Stomach (tissue), 4 donors: ENCODE results near the gene FLYWCH1.

Source experiments
- POLR2A ChIP-seq, 4 donors: fragments of 450-650 bp; IDR thresholded peaks; one replicate each; pipeline ENCODE4 v1.6.1; 2016; ENCODE audit warnings: antibody characterized with exemption in 4 of 4, control low read depth in 2 of 4, mild to moderate bottlenecking in 1 of 4, moderate library complexity in 1 of 4
- POLR2AphosphoS5 ChIP-seq, 3 donors: sonication (generic); formaldehyde crosslinking; IDR thresholded peaks; one replicate each; pipeline ENCODE4 v1.6.1; 2016; ENCODE audit warnings: antibody characterized with exemption in 3 of 3
- TF ChIP-seq, protein P1 (sequence below), 7 experiments: fragments of 450-650 bp in 4 of 7; fragments of 200-600 bp in 3 of 7; sonication (generic) in 3 of 7; IDR thresholded peaks; one replicate each; pipeline ENCODE4 v1.5.1; 2016 to 2019; ENCODE audit warnings: antibody characterized with exemption in 7 of 7, control low read depth in 2 of 7, mild to moderate bottlenecking in 1 of 7

DNA sequence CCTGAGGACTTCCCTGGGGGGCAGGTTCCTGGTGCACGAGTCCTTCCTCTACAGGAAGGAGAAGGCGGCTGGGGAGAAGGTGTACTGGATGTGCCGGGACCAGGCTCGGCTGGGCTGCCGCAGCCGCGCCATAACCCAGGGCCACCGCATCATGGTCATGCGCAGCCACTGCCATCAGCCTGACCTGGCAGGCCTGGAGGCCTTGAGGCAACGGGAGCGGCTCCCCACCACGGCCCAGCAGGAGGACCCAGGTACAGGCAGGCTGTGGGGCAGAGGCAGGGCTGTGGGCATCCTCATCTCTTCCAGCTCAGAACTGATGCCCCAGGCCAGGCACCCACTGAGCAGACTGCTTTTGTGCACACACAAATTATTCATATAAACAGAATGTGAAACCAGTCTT lies 26.5 kb downstream of the FLYWCH1 start:
- no peak for TF ChIP-seq POLR2A (IDR thresholded peaks at IDR 0.05)
- TF ChIP-seq, protein P1, sequence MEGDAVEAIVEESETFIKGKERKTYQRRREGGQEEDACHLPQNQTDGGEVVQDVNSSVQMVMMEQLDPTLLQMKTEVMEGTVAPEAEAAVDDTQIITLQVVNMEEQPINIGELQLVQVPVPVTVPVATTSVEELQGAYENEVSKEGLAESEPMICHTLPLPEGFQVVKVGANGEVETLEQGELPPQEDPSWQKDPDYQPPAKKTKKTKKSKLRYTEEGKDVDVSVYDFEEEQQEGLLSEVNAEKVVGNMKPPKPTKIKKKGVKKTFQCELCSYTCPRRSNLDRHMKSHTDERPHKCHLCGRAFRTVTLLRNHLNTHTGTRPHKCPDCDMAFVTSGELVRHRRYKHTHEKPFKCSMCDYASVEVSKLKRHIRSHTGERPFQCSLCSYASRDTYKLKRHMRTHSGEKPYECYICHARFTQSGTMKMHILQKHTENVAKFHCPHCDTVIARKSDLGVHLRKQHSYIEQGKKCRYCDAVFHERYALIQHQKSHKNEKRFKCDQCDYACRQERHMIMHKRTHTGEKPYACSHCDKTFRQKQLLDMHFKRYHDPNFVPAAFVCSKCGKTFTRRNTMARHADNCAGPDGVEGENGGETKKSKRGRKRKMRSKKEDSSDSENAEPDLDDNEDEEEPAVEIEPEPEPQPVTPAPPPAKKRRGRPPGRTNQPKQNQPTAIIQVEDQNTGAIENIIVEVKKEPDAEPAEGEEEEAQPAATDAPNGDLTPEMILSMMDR (IDR thresholded peaks at IDR 0.05) = no peak
- TF ChIP-seq POLR2AphosphoS5 (IDR thresholded peaks at IDR 0.05) = no peak
